Measurements from ENCODE around the gene DIDO1.

DNA sequence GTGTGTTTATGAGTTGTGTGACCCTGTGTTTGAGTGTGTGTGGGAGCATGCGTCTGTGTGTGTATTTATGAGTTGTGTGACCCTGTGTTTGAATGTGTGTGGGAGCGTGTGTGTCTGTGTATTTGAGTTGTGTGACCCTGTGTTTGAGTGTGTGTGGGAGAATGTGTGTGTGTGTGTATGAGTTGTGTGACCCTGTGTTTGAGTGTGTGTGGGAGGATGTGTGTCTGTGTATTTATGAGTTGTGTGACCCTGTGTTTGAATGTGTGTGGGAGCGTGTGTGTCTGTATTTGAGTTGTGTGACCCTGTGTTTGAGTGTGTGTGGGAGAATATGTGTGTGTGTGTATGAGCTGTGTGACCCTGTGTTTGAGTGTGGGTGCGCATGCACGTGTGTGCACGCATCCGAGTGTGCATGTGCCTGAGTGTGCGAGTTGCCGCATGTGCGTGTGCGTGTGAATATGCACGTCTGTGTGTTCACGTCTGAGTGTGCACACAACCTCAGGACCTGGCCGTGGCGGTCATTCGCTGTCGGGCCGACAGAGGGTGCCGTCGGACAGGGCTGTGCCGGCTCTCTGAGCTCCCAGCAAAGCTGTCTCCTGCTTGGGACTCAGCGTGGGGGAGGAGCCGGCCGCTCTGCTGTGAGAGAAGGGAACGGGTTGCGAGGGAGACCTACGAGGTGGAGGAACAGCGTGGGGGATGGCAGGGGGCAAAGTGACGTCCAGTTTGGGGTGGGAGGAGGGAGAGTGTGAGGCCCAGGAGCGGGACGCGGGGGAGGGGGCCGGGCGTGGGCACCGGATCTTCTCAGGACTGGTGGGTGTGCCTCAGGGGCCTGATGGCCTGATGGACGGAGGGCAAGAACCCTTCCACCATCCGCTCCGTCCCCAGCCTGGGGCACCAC lies 45.9 kb upstream of the DIDO1 start:
- TF ChIP-seq, protein P1, sequence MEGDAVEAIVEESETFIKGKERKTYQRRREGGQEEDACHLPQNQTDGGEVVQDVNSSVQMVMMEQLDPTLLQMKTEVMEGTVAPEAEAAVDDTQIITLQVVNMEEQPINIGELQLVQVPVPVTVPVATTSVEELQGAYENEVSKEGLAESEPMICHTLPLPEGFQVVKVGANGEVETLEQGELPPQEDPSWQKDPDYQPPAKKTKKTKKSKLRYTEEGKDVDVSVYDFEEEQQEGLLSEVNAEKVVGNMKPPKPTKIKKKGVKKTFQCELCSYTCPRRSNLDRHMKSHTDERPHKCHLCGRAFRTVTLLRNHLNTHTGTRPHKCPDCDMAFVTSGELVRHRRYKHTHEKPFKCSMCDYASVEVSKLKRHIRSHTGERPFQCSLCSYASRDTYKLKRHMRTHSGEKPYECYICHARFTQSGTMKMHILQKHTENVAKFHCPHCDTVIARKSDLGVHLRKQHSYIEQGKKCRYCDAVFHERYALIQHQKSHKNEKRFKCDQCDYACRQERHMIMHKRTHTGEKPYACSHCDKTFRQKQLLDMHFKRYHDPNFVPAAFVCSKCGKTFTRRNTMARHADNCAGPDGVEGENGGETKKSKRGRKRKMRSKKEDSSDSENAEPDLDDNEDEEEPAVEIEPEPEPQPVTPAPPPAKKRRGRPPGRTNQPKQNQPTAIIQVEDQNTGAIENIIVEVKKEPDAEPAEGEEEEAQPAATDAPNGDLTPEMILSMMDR (IDR thresholded peaks at IDR 0.05; ENCODE audit: insufficient read depth, low read length, poor library complexity, severe bottlenecking), result peak; percentile 87
- TF ChIP-seq EZH2phosphoT487 (conservative IDR thresholded peaks at IDR 0.05; ENCODE audit: low read length), result no peak

Measured in SU-DHL-6 (cell line).